SU-DHL-6 (cell line): ENCODE results near the gene MT1A.

Source experiments
- CTCF ChIP-seq: fragments of 200-600 bp; sonication (generic); IDR thresholded peaks from one replicate; pipeline ENCODE4 v1.5.1; 2017; ENCODE audit warnings: antibody characterized with exemption, mild to moderate bottlenecking, low read length, moderate library complexity; ENCODE audit not compliant: insufficient read depth, poor library complexity, severe bottlenecking
- EZH2phosphoT487 ChIP-seq: fragments of 200-600 bp; sonication (generic), shearing (Covaris generic); conservative IDR thresholded peaks from 2 replicates; pipeline ENCODE4 v1.6.1; 2018; ENCODE audit warnings: mild to moderate bottlenecking, antibody characterized with exemption, low read length, moderate library complexity, mixed read lengths

GRCh38 chr16:56639045-56639444, 579 bp downstream of the MT1A start:
- TF ChIP-seq CTCF (no peak), EZH2phosphoT487 (no peak)
